Ascending aorta (tissue), 2 donors: ENCODE measurements around the gene SIVA1. TPM values are rescaled to one million over a fixed set of nuclear protein-coding genes. Genes with fewer than 3 reads are reported as not detected.

Source experiments
- DNase-seq, 2 donors: peaks; one replicate each; pipeline ENCODE4 v3.0.0-alpha.2; 2019; ENCODE audit warnings: low spot score in 2 of 2
- H3K27ac ChIP-seq, 2 donors: fragments of 200-600 bp; sonication (generic); one replicate each; pipeline ENCODE4 v1.5.1; 2016 to 2017; ENCODE audit warnings: mild to moderate bottlenecking in 1 of 2
- H3K27me3 ChIP-seq: fragments of 200-600 bp; sonication (generic); one replicate; pipeline ENCODE4 v1.5.1; 2017
- H3K36me3 ChIP-seq, 2 donors: fragments of 200-600 bp; sonication (generic); one replicate each; pipeline ENCODE4 v1.5.1; 2016
- H3K4me1 ChIP-seq, 2 donors: fragments of 200-600 bp; sonication (generic); one replicate each; pipeline ENCODE4 v1.5.1; 2016 to 2017; ENCODE audit warnings: mild to moderate bottlenecking in 1 of 2
- H3K4me3 ChIP-seq, 2 donors: fragments of 200-600 bp; sonication (generic); one replicate each; pipeline ENCODE4 v1.5.1; 2016 to 2017; ENCODE audit warnings: mild to moderate bottlenecking in 1 of 2
- H3K9me3 ChIP-seq, 2 donors: fragments of 200-600 bp; sonication (generic); one replicate each; pipeline ENCODE4 v1.5.1; 2016
- intact Hi-C: fragments of 100-400 bp; cut with DNase I; formaldehyde crosslinking; loops from one replicate; pipeline ENCODE4 v1.15.1; 2023
- total RNA-seq: library from RNA; depleted of rRNA; stranded (reverse); fragments of >200 nt; gene quantifications from one replicate; pipeline ENCODE4 v1.1.0, GENCODE V29; 2016
- TF ChIP-seq, protein P1 (sequence below), 3 experiments: fragments of 200-600 bp in 2 of 3; fragments of 450-650 bp in 1 of 3; sonication (generic) in 2 of 3; IDR thresholded peaks; one replicate each; pipeline ENCODE4 v1.5.1; 2016 to 2019; ENCODE audit warnings: antibody characterized with exemption in 3 of 3, mild to moderate bottlenecking in 1 of 3, moderate library complexity in 1 of 3

The SIVA1 gene
- total RNA-seq, 1 donor from 2014 or later, result 410 TPM

DNA sequence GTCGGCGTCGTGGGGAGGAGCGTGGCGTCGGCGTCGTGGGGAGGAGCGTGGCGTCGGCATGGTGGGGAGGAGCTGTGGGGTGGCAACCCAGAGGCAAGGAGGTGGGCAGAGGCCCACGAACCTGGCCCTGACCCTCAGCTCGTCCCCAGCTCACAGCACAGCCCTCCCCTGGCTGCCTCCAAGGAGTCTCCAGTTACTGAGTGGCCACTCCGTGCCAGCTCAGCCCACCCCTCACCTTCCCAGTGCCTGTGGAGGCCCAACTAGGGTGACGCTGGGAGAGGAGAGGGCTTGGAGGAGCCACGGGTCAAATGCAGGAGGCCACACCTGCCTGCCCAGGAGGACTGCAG lies 23.1 kb upstream of the SIVA1 start:
- TF ChIP-seq, protein P1, sequence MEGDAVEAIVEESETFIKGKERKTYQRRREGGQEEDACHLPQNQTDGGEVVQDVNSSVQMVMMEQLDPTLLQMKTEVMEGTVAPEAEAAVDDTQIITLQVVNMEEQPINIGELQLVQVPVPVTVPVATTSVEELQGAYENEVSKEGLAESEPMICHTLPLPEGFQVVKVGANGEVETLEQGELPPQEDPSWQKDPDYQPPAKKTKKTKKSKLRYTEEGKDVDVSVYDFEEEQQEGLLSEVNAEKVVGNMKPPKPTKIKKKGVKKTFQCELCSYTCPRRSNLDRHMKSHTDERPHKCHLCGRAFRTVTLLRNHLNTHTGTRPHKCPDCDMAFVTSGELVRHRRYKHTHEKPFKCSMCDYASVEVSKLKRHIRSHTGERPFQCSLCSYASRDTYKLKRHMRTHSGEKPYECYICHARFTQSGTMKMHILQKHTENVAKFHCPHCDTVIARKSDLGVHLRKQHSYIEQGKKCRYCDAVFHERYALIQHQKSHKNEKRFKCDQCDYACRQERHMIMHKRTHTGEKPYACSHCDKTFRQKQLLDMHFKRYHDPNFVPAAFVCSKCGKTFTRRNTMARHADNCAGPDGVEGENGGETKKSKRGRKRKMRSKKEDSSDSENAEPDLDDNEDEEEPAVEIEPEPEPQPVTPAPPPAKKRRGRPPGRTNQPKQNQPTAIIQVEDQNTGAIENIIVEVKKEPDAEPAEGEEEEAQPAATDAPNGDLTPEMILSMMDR (IDR thresholded peaks at IDR 0.05), result no peak
- Histone ChIP-seq H3K36me3 (no peaks in the 10 kb centered on the region), H3K9me3 (no peaks in the 10 kb centered on the region), H3K4me1 (peaks cover 22 to 56% of the 10 kb centered on the region in 2 donors), H3K27ac (peak overlapping the region in 1 of 2 donors; percentile 33), H3K27me3 (no peaks in the 10 kb centered on the region), H3K4me3 (no peak overlapping the region)
- DNase-seq, result no peak
- intact Hi-C loops, result loop anchor here (10.0 kb wide), 1 partner anchor 755 kb away; the partner anchor contains the start of gene CRIP1

DNA sequence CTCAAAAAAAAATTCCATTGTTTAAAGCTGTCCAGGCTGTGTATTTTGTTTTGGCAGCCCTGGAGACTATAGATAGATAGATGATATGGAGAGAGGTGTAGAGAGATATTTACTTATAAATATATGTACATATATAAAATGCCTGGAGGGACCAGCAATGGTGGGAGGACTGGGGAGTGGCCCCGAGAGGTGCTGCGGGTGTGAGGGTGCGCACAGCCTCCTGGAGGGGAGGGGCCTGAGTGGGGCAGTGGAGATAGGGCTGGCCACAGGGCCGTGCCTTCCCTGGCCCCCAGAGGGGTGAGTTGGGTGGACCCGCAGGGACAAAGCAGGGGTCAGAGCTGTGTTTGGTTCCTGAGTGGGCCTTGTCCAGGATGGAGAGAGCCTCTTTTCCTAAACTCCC lies 22.5 kb upstream of the SIVA1 start:
- peaks cover 27 to 56% of the 10 kb centered on the region in 2 donors for H3K4me1 ChIP-seq

DNA sequence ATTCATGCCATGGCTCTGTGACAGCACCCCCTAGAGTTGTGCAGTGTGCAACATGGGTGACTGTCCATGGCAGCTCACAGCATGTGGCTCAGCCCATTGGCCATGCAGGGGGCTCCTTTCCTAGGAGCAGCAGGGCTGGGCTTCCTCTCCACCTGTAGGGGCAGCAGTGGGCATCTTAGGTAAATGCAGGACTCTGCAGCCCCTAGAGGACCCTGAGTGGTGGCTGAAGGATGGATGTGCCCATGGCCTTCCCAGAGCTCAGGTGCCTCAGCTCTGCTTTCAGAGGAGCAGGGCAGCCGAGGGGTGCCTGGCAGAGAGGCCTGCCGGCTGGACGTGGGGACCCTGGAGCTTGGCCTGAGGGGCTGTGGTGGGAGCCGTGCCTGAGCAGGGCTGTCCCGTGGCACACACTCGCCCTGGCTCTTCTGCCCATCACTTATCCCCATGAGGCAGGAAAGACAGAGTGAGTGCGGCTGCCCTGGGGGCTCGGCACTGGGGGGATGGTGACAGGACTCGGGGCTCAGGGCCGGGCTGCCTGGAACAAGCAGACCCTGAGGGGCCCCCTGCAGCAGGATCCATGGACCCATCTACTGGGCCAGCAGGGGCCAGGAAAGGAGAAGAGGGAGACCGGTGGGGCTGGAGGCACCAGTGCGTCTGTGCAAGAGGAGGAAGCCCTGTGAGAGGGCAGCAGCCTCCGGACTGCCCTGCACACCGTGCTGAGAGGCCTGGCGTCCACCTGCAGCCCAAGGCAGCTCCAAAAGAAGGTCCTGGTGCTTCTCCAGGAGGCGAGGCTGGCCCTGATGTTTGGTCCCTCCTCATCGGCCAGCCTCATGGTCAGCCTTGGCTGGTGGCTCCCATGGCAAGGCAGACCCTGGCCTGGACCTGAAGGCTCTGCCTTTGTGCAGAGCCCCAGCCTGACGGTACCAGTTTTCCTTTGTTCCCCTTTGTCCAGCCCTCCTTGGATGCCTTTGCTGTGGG lies 21.3 kb upstream of the SIVA1 start:
- H3K9me3 ChIP-seq, result no peaks in the 10 kb centered on the region
- no peaks in the 10 kb centered on the region for H3K27me3 ChIP-seq
- DNase-seq, result no peak
- H3K4me1 ChIP-seq, result peaks cover 28 to 55% of the 10 kb centered on the region in 2 donors
- intact Hi-C loops, result loop anchor here (10.0 kb wide), 1 partner anchor 753 kb away; the partner anchor contains the start of gene CRIP1
- H3K4me3 ChIP-seq, result no peak overlapping the region
- no peaks in the 10 kb centered on the region for H3K36me3 ChIP-seq
- TF ChIP-seq, protein P1 (IDR thresholded peaks at IDR 0.05), result no peak
- peak overlapping the region; percentile 93 to 94 for H3K27ac ChIP-seq

More for the DNA sequence above, 22.5 kb upstream of the SIVA1 start:
- Histone ChIP-seq H3K4me3 (no peak overlapping the region), H3K36me3 (no peaks in the 10 kb centered on the region), H3K27ac (peak overlapping the region; percentile 93 to 94), H3K9me3 (no peaks in the 10 kb centered on the region), H3K27me3 (no peaks in the 10 kb centered on the region)
- no peak for DNase-seq
- intact Hi-C loops, result loop anchor here (10.0 kb wide), 1 partner anchor 754 kb away; the partner anchor contains the start of gene CRIP1
- TF ChIP-seq, protein P1 (IDR thresholded peaks at IDR 0.05), result no peak

DNA sequence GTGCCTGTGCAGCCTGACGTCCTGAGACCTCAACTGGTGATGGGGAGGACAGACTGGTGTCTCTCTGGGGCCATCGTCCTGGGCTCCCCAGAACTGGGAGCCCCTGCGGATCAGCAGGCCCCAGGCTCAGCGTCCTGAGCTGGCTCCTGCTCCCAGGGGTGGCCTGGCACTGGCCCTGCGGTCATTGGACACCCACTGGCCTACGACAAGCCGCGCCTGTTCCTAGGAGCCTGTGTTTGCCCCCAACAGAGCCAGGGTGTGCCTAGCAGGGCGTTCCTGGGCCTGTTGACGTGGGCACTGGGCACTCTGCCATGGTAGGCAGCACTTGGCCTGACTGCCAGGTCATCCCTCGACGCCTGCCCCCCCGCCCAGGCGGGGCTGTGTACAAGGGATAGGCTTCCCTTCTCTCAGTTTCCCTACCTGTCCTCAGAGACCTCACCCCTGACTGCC lies 20.6 kb upstream of the SIVA1 start:
- DNase-seq, result peak in 1 of 2 donors; percentile 90
- H3K27ac ChIP-seq, result peak overlapping the region; percentile 93 to 94
- TF ChIP-seq, protein P1 (IDR thresholded peaks at IDR 0.05), result no peak
- intact Hi-C loops, result loop anchor here (10.0 kb wide), 1 partner anchor 752 kb away; the partner anchor contains the start of gene CRIP1
- H3K27me3 ChIP-seq, result no peaks in the 10 kb centered on the region
- H3K4me3 ChIP-seq, result no peak overlapping the region
- H3K9me3 ChIP-seq, result no peaks in the 10 kb centered on the region
- H3K4me1 ChIP-seq, result peaks cover 24 to 61% of the 10 kb centered on the region in 2 donors
- peaks cover 0 to under 1% of the 10 kb centered on the region in 2 donors for H3K36me3 ChIP-seq

DNA sequence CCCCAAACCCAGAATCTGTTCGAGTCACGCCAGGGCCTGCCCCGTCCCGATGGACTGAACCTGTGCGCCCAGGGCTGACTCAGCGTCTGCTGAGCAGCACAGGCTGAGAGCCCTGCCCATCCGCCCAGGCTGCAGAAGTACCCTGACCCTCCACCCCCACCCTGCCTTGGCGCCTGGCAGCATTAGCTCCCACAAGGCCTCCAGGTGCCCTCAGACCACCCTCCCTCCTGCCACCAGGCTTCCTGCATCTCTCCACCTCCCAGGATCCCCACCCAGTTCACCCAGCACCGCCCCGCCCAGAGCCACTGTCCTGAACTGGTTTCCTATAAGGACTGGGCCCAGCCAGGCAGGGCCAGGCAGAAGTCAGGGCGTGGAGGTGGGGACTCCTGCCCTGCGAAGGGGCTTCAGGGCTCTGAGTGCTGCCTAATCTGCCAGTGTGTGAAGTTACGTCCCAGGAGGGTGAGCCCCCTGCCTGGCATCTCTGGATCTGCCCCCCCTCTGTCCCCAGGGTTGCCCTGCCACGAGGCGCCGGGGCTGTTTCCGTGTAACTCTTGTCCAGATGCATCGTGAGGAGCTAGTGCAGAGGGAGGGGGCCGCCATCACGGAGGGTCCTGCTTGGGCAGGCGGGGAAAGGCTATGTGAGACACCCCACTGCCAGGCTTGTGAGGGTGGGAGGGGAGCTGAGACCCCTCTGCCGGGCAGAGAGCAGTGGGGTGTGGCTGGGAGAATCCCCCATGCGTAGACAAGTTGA lies 19.8 kb upstream of the SIVA1 start:
- Histone ChIP-seq H3K27ac (peak overlapping the region; percentile 93 to 94), H3K36me3 (peaks cover 0 to 5% of the 10 kb centered on the region in 2 donors), H3K9me3 (no peaks in the 10 kb centered on the region), H3K27me3 (no peaks in the 10 kb centered on the region), H3K4me1 (peaks cover 24 to 66% of the 10 kb centered on the region in 2 donors), H3K4me3 (no peak overlapping the region)
- intact Hi-C loops, result loop anchor here (10.0 kb wide), 1 partner anchor 752 kb away; the partner anchor contains the start of gene CRIP1
- DNase-seq, result no peak
- TF ChIP-seq, protein P1 (IDR thresholded peaks at IDR 0.05), result no peak
